Cortex of kidney (tissue), 1 donor: Measurements from ENCODE around the gene SIGLEC10.

Experiments
- DNase-seq: peaks from one replicate; lab custom pipeline; 2025; lab: John Stamatoyannopoulos, UW

The SIGLEC10 gene

GRCh38 chr19:51365211-51365964 lies 52.1 kb downstream of the SIGLEC10 start:
- DNase-seq = no peak

DNA sequence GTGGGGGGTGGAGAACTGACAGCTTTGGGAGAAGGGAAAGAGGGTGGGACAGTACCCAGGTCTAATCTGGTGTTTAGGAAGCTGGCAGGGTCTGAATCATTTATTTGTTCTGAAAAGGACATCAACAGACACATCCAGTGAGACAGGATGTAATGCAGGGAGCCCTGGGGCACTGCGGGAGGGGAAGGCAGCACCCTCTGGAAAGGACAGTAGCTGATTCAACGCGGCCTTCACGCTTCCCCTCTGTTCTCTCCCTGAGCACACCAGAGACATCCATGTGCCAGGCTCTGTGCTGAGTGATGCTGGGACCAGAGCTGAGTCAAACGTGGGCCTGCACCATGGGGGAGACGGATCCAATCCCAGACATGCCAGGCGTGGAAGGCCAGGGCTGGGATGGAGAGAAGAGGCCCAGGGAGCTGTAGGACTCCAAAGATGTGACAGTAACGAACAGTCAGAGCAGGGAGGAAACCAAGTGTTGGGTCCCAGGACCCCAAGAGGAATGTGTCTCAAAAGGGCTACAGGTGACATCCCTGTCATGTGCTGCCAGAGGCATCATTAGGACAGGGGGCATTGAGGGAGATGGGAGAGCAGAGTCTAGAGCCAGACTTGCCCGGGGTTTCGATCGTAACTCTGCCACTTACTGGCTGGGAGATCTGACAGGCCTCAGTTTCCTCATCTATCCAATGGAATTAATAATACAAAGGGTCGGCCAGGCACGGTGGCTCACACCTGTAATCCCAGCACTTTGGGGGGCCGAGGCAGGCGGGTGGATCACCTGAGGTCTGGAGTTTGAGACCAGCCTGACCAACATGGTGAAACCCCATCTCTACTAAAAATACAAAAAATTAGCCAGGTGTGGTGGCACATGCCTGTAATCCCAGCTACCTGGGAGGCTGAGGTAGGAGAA lies 53.0 kb downstream of the SIGLEC10 start:
- no peak for DNase-seq

DNA sequence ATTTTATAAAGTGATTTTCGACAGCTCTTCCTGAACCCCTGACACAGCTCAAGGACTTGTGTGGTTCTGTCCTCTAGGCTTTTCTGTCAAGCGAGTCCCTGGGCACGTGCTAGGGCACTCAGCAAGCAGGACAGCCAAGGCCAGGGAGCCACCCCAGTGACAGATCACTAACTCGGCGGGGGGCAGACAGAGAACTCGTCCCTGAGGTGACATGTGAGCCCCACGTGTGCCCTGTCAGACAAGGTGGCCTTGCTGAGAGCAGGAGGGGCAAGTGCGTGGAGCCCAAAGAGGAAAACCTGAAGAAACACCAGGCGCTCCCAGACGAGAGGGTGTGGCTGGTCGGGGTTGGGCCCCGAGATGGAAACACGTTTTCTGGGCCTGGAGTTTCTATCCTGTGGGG lies 56.2 kb downstream of the SIGLEC10 start:
- DNase-seq = no peak
